Endothelial cell (in vitro differentiated cells): ENCODE data around the gene GH2. TPM values are rescaled to one million over a fixed set of nuclear protein-coding genes. Genes with fewer than 3 reads are reported as not detected.

ENCODE experiments used
- DNase-seq: peaks from one replicate; pipeline ENCODE4 v3.0.0; 2021; ENCODE audit warnings: low spot score
- H3K27ac Mint-ChIP-seq: one replicate; pipeline ENCODE4 v1.8.0; 2021; ENCODE audit warnings: mixed read lengths, inconsistent platforms; ENCODE audit not compliant: unreplicated experiment
- H3K27me3 Mint-ChIP-seq: one replicate; pipeline ENCODE4 v1.8.0; 2021; ENCODE audit warnings: mild to moderate bottlenecking, moderate library complexity, mixed read lengths, inconsistent platforms; ENCODE audit not compliant: unreplicated experiment
- H3K36me3 Mint-ChIP-seq: one replicate; pipeline ENCODE4 v1.8.0; 2021; ENCODE audit warnings: mild to moderate bottlenecking, low read depth, mixed read lengths, inconsistent platforms; ENCODE audit not compliant: unreplicated experiment
- H3K4me1 Mint-ChIP-seq: one replicate; pipeline ENCODE4 v1.8.0; 2021; ENCODE audit warnings: mild to moderate bottlenecking, mixed read lengths, inconsistent platforms; ENCODE audit not compliant: unreplicated experiment
- H3K4me3 Mint-ChIP-seq: one replicate; pipeline ENCODE4 v1.8.0; 2021; ENCODE audit warnings: mild to moderate bottlenecking, mixed read lengths, inconsistent platforms; ENCODE audit not compliant: unreplicated experiment
- H3K9me3 Mint-ChIP-seq: one replicate; pipeline ENCODE4 v1.8.0; 2021; ENCODE audit warnings: mixed read lengths, inconsistent platforms; ENCODE audit not compliant: unreplicated experiment
- CTCF ChIP-seq: fragments of 200-600 bp; sonication (generic); IDR thresholded peaks from one replicate; pipeline ENCODE4 v1.5.0; 2021; ENCODE audit warnings: antibody characterized with exemption; ENCODE audit not compliant: unreplicated experiment
- total RNA-seq: library from RNA; stranded (reverse); fragmentation: NEBNext Ultra II Directional; extraction: Animal tissue kit (Norgen Biotek cat#: 25700); gene quantifications from one replicate; pipeline ENCODE4 v1.2.1, GENCODE V29; 2021; ENCODE audit not compliant: unreplicated experiment

The GH2 gene
- total RNA-seq, 1 donor from 2014 or later: not detected

DNA sequence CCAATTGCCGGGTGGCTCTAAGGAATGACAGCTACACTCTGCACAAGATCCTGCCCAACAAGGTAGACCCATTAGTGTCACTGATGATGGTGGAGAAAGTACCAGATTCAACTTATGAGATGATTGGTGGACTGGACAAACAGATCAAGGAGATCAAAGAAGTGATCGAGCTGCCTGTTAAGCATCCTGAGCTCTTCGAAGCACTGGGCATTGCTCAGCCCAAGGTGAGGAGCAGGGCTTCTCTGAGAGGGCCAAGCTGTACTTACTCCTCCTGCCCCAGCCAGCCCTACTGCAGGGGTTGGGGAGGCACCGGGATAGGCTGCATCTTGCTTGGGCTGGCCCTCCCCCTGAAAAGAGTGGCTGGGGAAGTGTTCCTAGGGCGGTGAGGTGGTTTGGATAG lies 51.5 kb downstream of the GH2 start:
- no peak for TF ChIP-seq CTCF
- Mint-ChIP-seq H3K27me3 (peaks cover 30% of the 10 kb centered on the region), H3K36me3 (peaks cover 65% of the 10 kb centered on the region), H3K27ac (no peak overlapping the region), H3K4me1 (peaks cover 48% of the 10 kb centered on the region), H3K4me3 (peak overlapping the region; percentile 24), H3K9me3 (no peaks in the 10 kb centered on the region)
- DNase-seq: no peak

Other genes starting within 250 kb of the GH2 start
- 132 TPM for gene LIMD2, start 181.8 kb downstream of the GH2 start, total RNA-seq
- gene STRADA, start 140.1 kb downstream of the GH2 start, total RNA-seq: 51.8 TPM
- 58.0 TPM for gene CCDC47, start 108.3 kb downstream of the GH2 start, total RNA-seq
- gene DDX42, start 107.8 kb downstream of the GH2 start, total RNA-seq: 110 TPM
- gene PSMC5, start 54.5 kb downstream of the GH2 start, total RNA-seq: 124 TPM
- 48.6 TPM for gene FTSJ3, start 54.3 kb downstream of the GH2 start, total RNA-seq
- 57.3 TPM for gene SMARCD2, start 39.3 kb downstream of the GH2 start, total RNA-seq
- gene CSH2, start 8.3 kb downstream of the GH2 start, total RNA-seq: not detected
- not detected for gene CSH1, start 14.6 kb upstream of the GH2 start, total RNA-seq
- not detected for gene CSHL1, start 29.3 kb upstream of the GH2 start, total RNA-seq
- gene GH1, start 36.9 kb upstream of the GH2 start, total RNA-seq: not detected
- gene CD79B, start 50.4 kb upstream of the GH2 start, total RNA-seq: 3.4 TPM
- 0.95 TPM for gene SCN4A, start 91.0 kb upstream of the GH2 start, total RNA-seq
- gene PRR29, start 116.4 kb upstream of the GH2 start, total RNA-seq: 25.3 TPM
- 52.1 TPM for gene ICAM2, start 138.7 kb upstream of the GH2 start, total RNA-seq
- gene ERN1, start 248.2 kb upstream of the GH2 start, total RNA-seq: 16.7 TPM